22Rv1 (cell line): ENCODE data around the gene TLR5.

Experiments
- H3K27ac ChIP-seq: fragments of 450-650 bp; 2 replicates; pipeline ENCODE4 v1.5.1; 2017
- CTCF ChIP-seq: fragments of 450-650 bp; IDR thresholded peaks from 2 replicates; pipeline ENCODE4 v1.5.1; 2017; ENCODE audit warnings: mild to moderate bottlenecking
- ZFX ChIP-seq: fragments of 450-650 bp; IDR thresholded peaks from 2 replicates; pipeline ENCODE4 v1.6.1; 2017; ENCODE audit warnings: antibody characterized with exemption, borderline replicate concordance

The TLR5 gene

DNA sequence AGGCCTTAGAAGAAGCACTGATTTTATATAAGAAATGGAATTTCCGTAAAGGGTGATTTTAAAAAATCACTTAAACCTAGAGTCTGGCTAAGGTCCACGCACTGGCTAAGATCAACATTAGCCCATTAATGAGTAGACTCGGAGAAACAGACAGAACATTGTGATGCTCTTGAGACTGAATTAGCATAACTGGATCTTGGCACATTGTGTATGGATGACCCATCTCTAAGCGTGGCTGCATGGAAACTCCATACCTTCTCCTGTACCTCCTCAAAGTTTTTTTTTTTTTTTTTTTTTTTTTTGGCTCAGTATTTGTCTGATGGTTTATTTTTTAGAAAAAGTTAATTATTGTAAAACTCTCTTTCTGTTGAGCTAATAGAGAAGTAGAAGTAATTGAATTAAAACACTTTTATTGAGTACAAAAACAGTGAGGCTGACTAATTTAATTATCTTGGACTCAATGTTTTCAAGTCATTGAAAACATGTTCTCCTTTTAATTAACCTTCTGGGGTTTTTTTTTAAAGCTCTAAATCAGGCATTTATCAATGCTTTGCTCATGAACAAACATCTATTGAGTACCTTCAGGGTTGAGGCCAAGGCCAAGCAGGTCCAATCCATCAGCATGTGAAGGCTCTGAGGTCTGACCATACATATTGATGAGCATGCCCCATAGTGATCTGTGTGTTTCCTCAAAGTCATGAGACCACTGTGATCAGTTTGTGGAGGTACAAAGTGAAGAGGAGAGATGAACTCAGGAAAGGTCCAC is 74.0 kb downstream of the TLR5 start:
- H3K27ac ChIP-seq, result no peak overlapping the region
- TF ChIP-seq CTCF (no peak), ZFX (no peak)

GRCh38 chr1:223067914-223068313 is 75.1 kb downstream of the TLR5 start:
- no peak for TF ChIP-seq ZFX
- no peak overlapping the region for H3K27ac ChIP-seq

DNA sequence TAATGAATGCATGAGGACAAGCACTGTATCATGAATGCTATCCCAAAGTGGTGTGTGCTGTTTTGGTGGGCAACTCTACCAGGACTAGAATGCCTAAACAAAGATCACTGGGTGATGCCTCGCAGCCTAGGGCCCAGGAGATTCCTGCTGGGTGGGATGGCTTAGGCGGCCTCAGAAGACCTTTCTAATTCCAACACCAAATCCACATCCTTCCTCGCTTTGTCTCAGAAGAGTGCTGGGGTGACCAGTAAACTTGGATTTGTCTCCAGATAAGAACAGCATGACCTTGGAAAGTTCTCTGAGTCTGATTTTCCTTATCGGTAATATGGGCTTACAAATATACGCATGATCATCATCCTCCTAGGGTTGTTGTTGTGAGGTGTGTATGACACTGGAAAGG is 76.6 kb downstream of the TLR5 start:
- no peak for TF ChIP-seq CTCF

DNA sequence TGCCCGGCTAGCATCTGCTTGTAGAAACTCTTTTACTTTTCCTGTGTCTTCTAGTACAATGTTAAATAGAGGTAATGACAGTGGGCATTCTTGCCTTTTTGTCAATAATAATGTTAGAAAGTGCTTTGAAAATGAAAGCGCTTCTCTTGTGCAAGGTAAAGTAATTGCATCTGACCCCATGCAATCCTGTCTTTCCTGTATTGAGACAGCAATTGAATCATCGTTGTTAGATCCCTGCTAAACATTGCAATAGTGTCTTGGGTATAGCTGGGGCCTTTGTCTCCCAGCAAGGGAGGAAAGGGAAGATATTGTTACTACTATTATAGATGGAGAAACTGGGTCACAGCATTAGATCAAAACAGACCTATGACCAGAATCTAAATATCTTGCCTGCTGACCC is 80.9 kb downstream of the TLR5 start:
- no peak overlapping the region for H3K27ac ChIP-seq
- TF ChIP-seq ZFX, result no peak
- TF ChIP-seq CTCF, result no peak

More for the DNA sequence above, 76.6 kb downstream of the TLR5 start:
- H3K27ac ChIP-seq, result no peak overlapping the region

GRCh38 chr1:223059526-223059925 is 83.5 kb downstream of the TLR5 start:
- TF ChIP-seq CTCF, result no peak
- TF ChIP-seq ZFX, result no peak

More at GRCh38 chr1:223059526-223059925, 83.5 kb downstream of the TLR5 start:
- H3K27ac ChIP-seq, result no peak overlapping the region
